Activated CD8-positive, alpha-beta memory T cell treated with anti-CD3 and anti-CD28 coated beads, Interleukin-2, amount 50 U/mL, for 48 hours (primary cell): Measurements from ENCODE around the gene CSTB.
A peak's percentile ranks its signal among the peaks of the same experiment; 100 is the strongest.

Source experiments
- DNase-seq: peaks from one replicate; pipeline ENCODE4 v3.0.0-alpha.2; 2020

The CSTB gene

GRCh38 chr21:43745772-43746517 is 30.2 kb downstream of the CSTB start:
- no peak for DNase-seq

GRCh38 chr21:43744725-43745124 is 31.4 kb downstream of the CSTB start:
- no peak for DNase-seq

DNA sequence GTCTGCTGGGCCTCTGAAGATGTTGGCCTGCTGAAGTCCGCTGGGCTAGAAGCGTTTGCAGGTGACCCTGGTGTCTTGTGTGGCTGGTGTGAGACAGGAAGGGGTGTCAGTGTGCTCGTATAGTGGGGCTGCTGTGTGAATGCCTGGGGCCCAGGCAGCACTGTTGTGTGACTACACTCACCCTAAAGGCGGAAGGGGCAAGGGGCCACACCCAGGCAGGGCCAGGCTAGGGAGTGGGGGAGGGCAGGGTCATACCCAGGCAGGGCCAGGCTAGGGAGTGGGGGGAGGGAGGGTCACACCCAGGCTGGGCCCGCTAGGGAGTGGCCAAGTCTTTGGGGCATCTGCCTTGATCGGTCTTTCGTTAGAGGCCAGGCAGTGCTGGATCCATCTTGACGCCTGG is 32.2 kb downstream of the CSTB start:
- DNase-seq, result no peak

DNA sequence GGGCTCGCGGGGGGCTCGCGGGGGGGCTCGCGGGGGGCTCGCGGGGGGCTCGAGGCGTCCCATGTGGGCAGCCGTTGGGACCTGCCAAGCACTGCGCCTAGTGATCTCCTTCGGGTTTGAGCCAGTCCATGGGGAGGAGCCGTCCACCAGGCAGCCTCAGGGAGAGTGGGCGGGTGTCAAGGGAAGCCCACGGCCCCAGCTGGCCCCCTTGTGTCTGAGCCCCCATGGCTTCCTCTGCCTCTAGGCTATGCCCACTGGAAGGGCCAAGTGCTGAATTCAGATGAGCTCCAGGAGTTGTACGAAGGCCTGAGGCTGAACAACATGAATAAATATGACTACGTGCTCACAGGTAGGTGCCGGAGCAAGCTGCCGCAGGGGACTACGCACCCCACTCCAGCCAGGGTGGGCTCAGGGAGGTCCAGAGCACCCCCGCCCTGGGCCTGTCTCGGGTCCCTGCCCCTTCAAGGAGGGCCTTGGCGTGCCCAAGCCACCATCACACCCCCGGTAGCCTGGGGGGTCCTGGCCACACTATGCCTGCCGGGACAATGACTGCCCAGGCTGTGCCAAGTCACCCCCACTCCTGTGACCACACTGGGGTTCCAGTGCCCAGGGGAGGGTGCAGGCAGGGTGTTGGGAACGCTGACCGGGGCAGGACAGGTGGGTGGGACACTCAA is 34.5 kb downstream of the CSTB start:
- no peak for DNase-seq

GRCh38 chr21:43740497-43741156 is 35.5 kb downstream of the CSTB start:
- DNase-seq, result no peak

DNA sequence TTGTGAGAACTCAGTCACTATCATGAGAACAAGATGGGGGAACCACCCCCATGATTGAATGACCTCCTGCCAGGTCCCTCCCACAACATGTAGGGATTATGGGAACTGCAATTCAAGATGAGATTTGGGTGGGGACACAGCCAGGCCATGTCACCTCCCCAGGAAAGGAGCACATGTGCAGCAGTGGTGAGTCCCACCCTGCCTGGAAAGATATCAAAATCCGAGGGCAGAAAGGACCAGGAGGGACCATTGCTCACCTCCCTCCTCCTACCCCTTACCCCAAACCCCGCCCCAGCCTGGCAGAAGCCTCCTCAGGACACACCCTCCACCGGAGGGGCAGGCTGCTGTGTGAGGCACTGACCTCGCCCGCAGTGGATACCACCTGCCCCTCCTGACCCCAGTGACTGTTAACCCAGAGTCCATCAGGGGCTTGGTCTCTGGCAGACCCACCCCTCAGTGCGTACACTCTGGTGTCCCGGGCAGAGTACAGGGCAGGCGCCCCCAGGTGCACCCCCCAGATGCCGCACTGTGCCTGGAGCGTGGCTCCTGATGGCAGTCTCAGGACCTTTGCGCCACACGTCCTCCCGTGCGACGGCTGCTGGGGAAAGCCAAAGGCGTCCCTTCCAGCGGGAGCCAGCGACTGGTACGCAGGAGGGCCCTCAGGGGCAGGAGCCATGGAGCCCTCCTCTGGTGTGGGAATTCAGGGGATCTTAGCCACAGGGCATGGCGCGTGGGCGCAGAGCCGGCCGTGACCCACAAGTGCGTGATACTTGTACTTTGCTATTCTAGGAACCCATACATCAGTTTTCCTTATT is 36.3 kb downstream of the CSTB start:
- DNase-seq, result no peak

GRCh38 chr21:43737158-43737950 is 38.8 kb downstream of the CSTB start:
- no peak for DNase-seq

GRCh38 chr21:43736224-43736883 is 39.8 kb downstream of the CSTB start:
- no peak for DNase-seq

GRCh38 chr21:43735236-43736091 is 40.6 kb downstream of the CSTB start:
- no peak for DNase-seq

GRCh38 chr21:43734928-43735229 is 41.2 kb downstream of the CSTB start:
- DNase-seq, result no peak

DNA sequence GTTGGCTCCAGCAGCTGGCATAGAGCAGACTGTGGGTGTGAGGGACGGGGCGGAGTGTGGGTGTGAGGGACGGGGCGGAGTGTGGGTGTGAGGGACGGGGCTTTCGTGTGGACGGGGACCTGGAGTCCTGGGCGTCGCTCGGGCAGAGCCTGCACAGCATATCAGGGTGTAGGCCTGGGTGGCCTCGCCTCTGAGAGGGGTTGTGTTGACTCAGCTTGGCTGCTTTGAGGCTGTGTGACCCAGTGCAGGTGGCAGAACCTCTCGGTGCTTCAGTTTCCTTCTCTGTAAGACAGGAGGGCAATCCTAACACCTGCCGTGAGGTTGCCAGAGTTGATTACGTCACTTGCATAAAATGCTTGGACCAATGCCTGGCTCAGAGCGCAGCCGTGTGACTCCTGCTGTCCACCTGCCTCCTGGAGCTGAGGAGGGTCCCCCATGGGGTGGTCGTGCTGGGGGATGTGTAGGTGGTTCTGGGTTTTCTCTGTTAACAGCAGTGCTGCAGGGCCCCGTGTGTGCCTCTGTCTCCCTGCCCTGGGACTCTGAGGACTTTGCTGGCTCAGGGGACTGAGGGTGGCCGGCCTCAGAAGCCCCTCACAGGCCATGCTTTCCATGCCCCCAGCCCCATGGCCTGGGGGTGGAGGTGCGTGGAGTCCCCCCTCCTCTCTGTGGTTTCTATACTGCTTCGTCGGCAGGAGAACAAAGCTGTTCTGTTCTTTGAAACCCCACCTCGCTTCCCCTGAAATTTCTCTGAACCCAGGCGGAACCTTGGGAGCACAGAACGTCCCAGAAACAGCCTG is 41.8 kb downstream of the CSTB start:
- peak; percentile 63 for DNase-seq

DNA sequence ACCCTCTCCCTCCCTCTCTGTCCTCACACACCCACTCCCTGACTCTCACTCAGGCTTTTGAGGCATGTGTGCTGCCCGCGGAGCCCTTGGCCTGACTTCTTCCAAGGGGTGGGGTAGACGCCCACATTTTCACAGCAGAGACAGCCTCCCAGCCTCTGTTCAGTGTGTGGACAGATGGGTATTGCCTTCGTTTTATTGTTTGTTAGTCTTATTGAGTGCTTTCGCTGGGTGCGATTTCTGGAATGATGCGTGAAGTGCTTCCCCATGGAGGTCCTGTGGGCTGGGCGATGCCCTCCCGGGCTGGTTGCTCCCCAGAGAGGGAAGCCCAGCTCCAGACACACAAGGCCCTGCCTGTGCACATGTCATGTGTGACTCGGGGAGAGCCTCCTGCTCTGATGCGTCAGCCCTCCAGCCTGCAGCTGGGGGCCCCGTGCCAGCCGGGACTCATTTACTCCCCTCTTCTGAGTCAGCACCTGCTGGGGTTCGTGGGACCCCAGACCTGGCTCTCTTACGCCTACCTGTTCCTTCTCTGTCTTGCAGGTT is 42.5 kb downstream of the CSTB start:
- DNase-seq, result peak; percentile 74

DNA sequence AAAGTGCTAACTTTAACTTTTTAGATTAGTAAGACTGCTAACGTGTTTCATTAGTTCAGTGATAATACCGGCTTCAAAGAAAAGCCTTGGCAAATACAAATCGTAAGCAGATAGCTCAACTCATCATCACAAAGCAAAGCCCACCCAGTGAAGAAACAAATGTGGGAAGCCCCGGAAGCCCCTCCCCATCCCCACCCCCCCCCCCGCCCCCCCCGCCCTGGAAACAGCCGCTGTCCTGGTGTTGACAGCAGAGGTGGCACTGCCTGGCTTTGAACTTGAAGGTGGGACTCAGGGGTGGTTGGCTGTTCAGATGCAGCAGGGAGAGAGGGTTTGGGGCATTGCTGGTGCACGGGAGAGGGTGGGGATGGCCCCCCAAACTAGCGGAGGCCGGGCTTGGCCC is 43.0 kb downstream of the CSTB start:
- no peak for DNase-seq

- DNase-seq, result no peak
Observed at GRCh38 chr21:43731891-43732711, 44.0 kb downstream of the CSTB start.

- no peak for DNase-seq
Observed at GRCh38 chr21:43731476-43731875, 44.6 kb downstream of the CSTB start.

DNA sequence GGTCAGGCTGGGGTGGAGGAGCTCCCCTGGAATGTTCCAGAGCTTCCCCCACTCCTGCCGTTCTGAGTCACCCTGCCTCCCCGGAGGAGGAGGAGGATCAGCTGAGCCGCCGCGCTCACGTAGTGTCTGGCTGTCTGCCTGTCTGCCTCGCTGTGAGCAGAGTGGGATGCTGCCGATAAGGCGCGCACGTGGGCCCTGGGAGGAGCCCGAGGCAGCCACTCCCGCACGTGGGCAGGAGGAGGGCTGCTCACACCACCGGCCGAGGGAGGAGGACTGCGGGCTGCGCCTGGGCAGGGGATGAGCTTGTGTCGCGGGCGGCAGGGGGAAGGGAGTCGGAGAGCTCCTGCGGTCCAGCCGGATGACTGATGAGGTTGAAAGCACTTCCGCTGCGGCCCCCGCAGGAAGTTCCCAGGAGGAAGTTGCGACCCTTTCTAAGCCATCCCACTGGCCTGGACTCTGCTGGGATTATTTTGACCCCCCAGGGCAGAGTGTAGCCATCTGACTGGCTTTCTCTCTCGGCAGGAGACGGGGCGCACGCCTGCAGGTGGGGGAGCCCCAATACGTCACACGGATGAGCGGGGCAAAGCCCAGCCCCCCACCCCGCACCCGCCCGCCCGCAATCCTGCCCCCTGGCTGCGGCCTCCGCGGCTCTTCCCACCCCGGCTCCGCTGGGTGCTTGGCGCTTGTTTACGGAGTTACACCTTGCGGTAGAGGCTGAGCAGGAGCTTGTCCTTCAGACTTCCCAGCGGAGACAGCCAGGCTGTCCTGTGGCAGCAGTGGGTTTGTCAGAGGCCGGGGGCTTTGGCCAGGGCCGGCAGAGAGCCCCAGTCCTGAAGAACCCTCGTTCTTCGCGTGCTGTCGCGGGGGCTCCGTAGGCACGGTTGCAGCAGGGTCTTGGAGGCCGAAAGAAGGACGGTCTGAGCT is 47.4 kb downstream of the CSTB start:
- DNase-seq, result peak; percentile 91

GRCh38 chr21:43728154-43728466 is 48.0 kb downstream of the CSTB start:
- no peak for DNase-seq
